HG02588 (cell line): ENCODE measurements around the gene CAMTA1.
"Not testable (repeated sequence)": the region's sequence is repeated elsewhere in the genome, so short reads cannot be mapped to it uniquely, and the experiment has no call there.

ENCODE experiments used
- ATAC-seq: cut with Tn5 transposase; IDR thresholded peaks from one replicate; pipeline ENCODE4 v1.9.1; 2021; ENCODE audit warnings: mild to moderate bottlenecking, moderate library complexity; ENCODE audit not compliant: unreplicated experiment

Gene CAMTA1

DNA sequence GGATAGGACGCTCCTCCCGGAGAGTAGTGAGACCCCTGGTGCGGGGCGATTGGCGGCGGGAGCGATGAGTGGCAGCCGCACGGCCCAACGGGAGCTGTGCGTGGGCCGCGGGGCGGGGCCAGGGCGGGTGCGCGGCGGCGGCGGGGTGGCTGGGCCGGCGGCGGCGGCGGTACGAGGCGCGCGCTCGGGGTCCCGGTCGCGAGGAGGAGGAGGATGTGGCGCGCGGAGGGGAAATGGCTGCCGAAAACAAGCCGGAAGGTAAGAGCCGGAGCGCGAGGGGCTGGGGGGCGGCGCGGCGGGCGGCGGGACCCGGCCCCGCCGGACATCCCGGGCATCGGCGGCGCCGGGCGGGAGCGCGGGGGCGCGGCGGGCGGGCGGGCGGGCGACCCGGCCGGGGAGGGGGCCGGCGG, at the start of gene CAMTA1:
CAMTA1 (plus strand) TSS at position 137 of the 410 bp plus-strand sequence; CDS start at position 214, 77 bp downstream.
- no peak for ATAC-seq

GRCh38 chr1:6738987-6739676, 46.1 kb upstream of the CAMTA1 start:
- no peak for ATAC-seq

DNA sequence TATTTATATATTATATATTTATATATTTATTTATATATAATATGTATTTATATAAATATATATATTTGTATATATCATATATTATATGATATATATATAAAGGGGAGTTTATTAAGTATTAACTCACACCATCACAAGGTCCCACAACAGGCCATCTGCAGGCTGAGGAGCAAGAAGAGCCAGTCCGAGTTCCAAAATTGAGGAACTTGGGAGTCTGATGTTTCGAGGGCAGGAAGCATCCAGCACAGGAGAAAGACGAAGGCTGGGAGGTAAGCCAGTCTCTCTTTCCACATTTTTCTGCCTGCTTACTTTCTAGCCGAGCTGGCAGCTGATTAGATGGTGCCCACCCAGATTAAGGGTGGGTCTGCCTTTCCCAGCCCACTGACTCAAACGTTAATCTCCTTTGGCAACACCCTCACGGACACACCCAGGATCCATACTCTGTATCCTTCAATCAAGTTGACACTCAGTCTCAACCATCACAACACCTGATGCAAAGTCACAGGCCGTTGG, 42.5 kb upstream of the CAMTA1 start:
- not testable (repeated sequence) for ATAC-seq

DNA sequence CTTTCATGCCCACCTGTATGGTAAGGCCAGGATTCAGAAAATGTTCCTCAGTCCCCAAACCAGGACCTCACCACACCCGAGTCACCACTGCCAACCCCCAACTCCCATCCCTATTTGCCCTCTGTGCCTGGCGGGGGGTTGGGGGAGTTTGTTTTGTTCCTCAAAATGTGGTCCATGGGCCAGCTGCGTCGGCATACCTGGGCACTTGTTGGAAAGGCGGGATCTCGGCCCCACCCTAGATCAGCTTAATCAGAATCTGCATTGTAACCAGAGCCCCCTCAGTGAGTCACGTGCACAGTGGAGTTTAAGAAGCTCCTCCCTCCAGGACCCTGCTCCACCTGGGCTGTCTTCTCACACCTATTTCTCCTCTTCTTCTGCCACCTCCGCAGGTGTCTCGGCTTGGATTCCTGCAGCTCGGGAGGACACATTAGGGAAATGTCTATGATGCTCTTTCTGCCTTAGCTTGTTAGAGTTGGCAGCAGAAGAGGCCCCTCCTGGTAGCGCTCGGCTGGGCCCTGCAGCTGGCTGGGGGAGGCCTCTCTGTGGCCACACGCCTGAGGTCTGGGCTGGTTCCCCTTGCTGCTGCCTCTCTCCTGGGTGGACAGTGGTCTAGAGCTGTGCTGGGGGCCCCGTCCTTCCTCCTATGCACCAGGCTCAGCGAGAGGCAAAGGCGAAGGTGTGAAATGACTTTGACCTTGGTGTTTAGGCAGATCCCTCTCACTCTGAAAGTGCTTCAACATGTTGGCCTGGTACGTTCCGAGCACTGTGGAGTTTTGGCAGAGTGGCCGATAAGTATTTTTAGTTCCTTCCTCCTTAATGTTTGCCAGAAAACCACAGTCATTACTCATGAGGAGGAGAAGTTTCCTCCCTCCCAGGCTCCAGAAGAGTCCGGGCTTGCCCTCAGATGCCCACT, 41.8 kb upstream of the CAMTA1 start:
- no peak for ATAC-seq

- ATAC-seq: no peak
Measured at GRCh38 chr1:6745073-6745472, 40.2 kb upstream of the CAMTA1 start.

DNA sequence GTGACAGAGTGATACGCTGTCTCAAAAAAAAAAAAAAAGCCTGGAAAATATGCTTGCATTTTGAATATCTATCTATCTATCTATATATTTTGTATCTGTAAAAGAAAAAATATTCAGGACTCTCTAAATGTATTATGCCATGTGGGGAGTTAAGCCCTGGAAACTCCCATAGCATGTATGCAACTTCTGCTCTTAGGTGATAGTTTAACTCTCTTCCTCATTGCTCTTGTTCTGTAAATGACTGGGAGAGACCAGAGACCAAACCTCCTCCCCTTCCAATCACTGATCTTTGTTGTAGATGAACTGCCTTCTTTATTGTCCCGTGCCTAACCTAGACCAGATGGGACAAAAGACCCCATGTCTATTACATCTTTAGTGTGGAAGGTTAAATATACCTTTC, 37.6 kb upstream of the CAMTA1 start:
- no peak for ATAC-seq

DNA sequence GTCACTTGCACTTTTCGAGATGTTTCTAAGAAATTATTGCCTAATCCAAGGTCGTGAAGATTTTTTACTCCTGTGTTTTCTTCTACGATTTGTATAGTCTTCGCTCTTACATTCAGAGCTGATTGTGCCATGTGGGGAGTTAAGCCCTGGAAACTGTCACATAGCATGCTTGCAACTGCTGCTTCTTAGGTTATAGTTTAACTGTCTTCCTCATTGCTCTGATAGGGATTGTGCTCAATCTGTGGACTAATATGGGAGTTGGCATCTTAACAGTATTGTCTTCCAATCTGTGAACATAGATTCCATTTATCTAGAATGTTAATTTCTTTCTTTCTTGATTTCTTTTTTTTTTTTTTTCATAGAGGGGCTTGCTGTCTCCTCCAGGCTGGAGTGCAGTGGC, 34.8 kb upstream of the CAMTA1 start:
- ATAC-seq: no peak

DNA sequence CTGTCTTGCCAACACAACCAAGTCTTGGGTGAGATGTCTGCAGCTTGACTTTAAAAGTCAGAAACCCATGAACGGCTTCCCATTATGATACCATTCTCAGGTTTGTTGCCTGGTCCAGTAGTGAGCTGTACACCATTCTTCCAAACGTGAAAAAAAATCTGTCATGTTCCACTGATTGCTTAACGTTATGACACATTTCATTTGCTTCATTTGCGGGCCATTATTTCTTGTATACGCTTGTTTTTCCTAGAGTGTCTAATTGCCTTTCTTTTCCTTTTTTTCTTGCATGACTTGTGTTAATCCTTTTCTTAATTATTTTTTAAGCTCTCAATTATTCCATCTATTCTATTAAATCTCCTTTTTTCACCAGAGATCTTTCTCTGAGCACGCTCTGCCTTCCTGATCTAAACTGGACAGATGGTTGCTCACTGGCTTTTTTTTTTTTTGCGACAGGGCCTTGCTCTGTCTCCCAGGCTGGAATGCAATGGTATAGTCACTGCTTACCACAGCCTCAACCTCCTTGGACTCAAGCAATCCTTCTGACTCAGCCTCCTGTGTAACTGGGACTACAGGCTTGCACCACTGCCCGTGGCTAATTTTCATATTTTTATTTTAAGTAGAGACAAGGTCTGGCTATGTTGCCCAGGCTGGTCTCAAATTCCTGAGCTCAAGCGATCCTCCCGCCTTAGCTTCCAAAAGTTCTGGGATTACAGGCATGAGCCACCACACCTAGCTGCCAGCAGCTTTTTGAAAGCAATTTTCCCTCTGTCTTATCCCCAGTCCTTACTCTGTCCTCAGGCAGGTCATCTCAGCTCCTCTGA, 31.7 kb upstream of the CAMTA1 start:
- no peak for ATAC-seq

DNA sequence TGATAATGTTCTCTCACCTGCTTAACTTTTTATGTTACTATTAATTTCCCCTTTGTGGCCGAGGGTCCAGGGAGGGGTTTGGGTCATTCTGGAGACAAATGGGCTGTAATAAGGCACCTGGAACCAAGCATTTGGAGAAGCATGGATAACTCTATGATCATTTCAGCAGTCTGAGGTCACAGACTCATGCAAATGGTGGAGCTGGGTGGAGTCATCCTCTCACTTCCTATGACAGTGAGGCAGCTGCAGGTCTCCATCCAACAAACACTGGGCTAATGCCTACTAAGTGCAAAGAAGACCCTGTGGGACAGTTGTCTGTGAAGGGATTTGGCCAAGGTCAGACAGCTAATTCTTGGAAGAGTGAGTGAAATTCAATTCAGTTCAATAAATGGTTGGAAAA, 28.8 kb upstream of the CAMTA1 start:
- no peak for ATAC-seq

DNA sequence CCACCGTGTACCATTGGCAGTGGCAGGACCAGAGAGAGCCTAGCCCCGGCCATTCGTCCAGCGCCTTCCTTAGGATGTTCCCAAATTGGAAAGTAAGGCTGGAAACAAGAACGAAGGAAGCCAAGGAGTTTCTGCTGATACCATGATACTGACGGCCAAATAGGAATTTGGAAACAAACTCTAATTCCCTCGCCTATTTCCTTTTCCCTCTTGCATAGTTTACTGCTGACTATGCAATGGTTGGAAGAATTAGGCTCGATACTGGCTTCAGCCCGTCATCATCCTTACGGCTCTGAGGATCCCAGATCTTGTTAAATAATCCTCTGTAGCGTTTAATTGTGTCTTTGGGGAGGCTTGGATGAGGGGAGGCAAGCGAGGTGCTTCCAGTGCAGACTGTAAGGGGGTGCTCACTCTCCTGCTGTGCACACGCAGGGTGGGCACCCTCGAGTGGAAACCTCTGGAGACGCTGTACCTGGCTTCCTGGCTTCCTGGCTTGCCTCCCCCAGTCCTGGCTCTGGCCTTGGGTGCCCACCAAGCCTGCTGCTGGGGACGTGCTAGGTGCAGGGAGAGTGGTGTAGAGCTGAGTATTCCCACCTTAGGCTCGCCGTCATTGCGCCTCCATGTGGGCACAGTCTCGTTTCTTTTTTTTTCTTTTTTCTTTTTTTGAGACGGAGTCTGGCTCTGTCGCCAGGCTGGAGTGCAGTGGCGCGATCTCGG, 27.4 kb upstream of the CAMTA1 start:
- ATAC-seq: no peak

GRCh38 chr1:6761196-6761737, 24.0 kb upstream of the CAMTA1 start:
- ATAC-seq: no peak

DNA sequence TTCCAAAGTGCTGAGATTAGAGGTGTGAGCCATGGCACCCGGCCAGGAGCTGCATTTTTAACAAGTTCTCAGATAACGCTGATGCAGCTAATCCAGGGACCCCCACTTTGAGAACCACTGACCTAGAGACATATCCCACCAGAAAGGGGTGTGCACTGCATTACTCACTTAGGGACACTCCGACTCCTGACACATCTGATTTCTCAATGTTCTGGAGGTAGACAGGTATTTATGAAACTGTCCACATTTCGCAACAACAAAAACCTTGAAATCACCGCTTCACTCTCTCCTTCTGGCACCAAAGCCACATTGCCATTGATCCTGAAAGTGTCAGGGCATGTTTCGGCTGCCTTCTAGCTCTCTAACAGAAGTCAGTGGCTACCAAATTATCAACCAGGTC, 23.2 kb upstream of the CAMTA1 start:
- ATAC-seq: no peak

DNA sequence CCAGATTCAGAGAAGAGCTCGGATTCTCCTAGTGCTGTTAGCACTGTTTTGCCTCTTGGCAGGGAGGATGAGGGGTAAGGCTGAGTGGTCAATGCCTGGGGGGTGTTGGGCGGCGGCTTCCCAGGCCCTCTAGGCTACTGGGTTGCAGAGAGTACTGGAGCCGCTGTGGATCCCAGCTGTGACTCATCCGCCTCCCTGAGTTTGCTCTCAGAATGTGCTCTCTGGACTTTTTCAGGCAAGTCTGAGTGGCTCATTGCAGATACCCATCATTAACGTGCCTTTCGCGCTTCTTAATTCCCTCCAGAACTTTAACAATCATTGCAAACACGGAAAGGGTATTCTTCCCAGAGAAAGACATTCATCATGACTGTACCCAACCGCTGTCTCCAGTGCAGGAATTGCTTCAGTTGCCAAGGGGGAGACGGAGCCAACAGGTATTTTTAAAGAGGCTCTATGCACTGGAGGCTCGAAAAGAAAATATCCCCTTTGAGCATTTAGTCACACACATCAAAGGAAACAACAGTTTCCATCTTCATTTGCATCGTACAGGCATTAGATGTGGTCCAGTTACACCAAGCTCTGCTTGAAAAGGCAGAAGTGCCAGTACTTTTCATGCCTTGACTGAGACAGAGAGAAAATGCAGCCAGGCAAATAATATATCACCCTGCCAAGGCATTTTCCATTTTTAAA, 14.4 kb upstream of the CAMTA1 start:
- ATAC-seq: no peak

GRCh38 chr1:6771441-6771769, 13.8 kb upstream of the CAMTA1 start:
- no peak for ATAC-seq

- no peak for ATAC-seq
Measured at GRCh38 chr1:6774381-6774780, 10.9 kb upstream of the CAMTA1 start.

GRCh38 chr1:6775261-6776043, 9.8 kb upstream of the CAMTA1 start:
- no peak for ATAC-seq

GRCh38 chr1:6776389-6776788, 8.9 kb upstream of the CAMTA1 start:
- ATAC-seq: no peak

DNA sequence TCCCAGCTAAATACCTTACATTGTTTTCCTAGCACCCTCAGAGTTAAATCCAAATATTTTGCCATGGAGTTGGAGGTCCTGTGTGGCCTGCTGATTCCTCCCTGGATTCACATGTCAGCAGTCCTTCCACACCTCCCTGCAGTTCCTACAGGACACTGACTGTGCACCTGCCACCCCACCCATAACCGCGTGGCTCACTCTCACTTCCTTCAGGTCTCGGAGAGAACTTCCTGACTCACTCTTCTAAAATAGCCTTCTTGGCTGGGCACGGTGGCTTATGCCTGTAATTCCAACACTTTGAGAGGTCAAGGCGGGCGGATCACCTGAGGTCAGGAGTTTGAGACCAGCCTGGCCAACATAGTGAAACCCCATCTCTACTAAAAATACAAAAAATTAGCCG, 8.4 kb upstream of the CAMTA1 start:
- no peak for ATAC-seq

DNA sequence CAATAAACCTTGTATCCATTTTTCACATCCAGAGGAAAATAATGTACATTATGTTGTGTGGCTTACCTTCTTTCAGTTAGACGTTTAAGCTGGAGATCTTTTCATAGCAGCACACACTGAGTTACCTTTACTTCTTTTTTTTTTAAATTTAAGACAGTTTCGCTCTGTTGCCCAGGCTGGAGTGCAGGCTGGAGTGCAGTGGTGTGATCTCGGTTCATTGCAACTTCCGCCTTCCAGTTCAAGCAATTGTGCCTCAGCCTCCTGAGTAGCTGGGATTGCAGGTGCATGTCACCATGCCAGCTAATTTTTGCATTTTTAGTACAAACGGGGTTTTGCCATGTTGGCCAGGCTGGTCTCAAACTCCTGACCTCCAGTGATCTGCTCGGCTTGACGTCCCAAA, 7.4 kb upstream of the CAMTA1 start:
- ATAC-seq: no peak
